H4 (cell line): ENCODE data around the gene NPAS2. TPM values are rescaled to one million over a fixed set of nuclear protein-coding genes. Genes with fewer than 3 reads are reported as not detected.

Experiments used
- total RNA-seq: library from RNA; depleted of rRNA; stranded (reverse); fragments of >200 nt; shearing (Covaris generic); gene quantifications from 2 replicates; pipeline ENCODE4 v1.2.3, GENCODE V29; 2014; rRNA removed

The NPAS2 gene
- total RNA-seq, 1 experiment from 2014 or later, result 2.8 TPM

Other genes starting within 250 kb of the NPAS2 start
- gene RPL31, start 182.2 kb downstream of the NPAS2 start, total RNA-seq, result 1,787 and 1,821 TPM in 2 replicates